SH-SY5Y (cell line): ENCODE data around the gene CT45A1.
"Not testable (repeated sequence)": the region's sequence is repeated elsewhere in the genome, so short reads cannot be mapped to it uniquely, and the experiment has no call there.

Experiments
- GATA2 ChIP-seq: IDR thresholded peaks from 2 replicates; pipeline ENCODE4 v1.6.1; 2011; ENCODE audit warnings: mild to moderate bottlenecking, low read depth, low read length
- GATA3 ChIP-seq: IDR thresholded peaks from 2 replicates; pipeline ENCODE4 v1.6.1; 2011; ENCODE audit warnings: low read depth, mild to moderate bottlenecking, low read length, moderate library complexity

The CT45A1 gene

GRCh38 chrX:135713183-135713689 lies at the start of gene CT45A1:
Gene CT45A1, plus strand, starts transcription at chrX:135713639. Its CDS starts 5,302 bp downstream, at chrX:135718941.
- TF ChIP-seq GATA2, GATA3: not testable (repeated sequence)

GRCh38 chrX:135688137-135688536 lies 25.3 kb upstream of the CT45A1 start:
- TF ChIP-seq GATA2 (no peak), GATA3 (no peak)

- TF ChIP-seq GATA2 (no peak), GATA3 (no peak)
Measured at GRCh38 chrX:135695471-135695870, 18.0 kb upstream of the CT45A1 start.

GRCh38 chrX:135697601-135698000 lies 15.8 kb upstream of the CT45A1 start:
- TF ChIP-seq GATA3 (no peak), GATA2 (no peak)

- TF ChIP-seq GATA2 (no peak), GATA3 (no peak)
Measured at GRCh38 chrX:135698924-135699323, 14.5 kb upstream of the CT45A1 start.

GRCh38 chrX:135707880-135708279 lies 5.6 kb upstream of the CT45A1 start:
- TF ChIP-seq GATA2 (no peak), GATA3 (no peak)

- TF ChIP-seq GATA2: no peak
Measured at GRCh38 chrX:135713795-135714194, 356 bp downstream of the CT45A1 start.

GRCh38 chrX:135737366-135738071 lies 24.1 kb downstream of the CT45A1 start:
- TF ChIP-seq GATA2 (no peak), GATA3 (no peak)

- TF ChIP-seq GATA3: no peak
- TF ChIP-seq GATA2: no peak
Measured at GRCh38 chrX:135740681-135741149, 27.3 kb downstream of the CT45A1 start.

- TF ChIP-seq GATA2: no peak
- TF ChIP-seq GATA3: no peak
Measured at GRCh38 chrX:135741192-135741715, 27.8 kb downstream of the CT45A1 start.

- not testable (repeated sequence) for TF ChIP-seq GATA2, GATA3
Measured at GRCh38 chrX:135768091-135768490, 54.7 kb downstream of the CT45A1 start, which contains the start of gene CT45A3. Gene CT45A3, minus strand, starts transcription at chrX:135768191. Its CDS starts 3,747 bp downstream, at chrX:135764444.
